Limb (tissue), 2 donors: ENCODE measurements around the gene ATP1A4.
"Not testable (repeated sequence)": the region's sequence is repeated elsewhere in the genome, so short reads cannot be mapped to it uniquely, and the experiment has no call there.

Experiments
- DNase-seq, 2 donors: peaks; one replicate each; pipeline ENCODE4 v3.0.0-alpha.2; 2016; ENCODE audit errors: extremely low spot score in 2 of 2

ATP1A4 gene

GRCh38 chr1:160151303-160151702 is at the start of gene ATP1A4:
Gene ATP1A4 (plus strand): TSS chr1:160151603. CDS start chr1:160152041, 438 bp downstream.
- DNase-seq: no peak

GRCh38 chr1:160101717-160102522 is 49.5 kb upstream of the ATP1A4 start:
- no peak for DNase-seq

- DNase-seq: no peak
Observed at GRCh38 chr1:160103658-160104408, 47.6 kb upstream of the ATP1A4 start.

- DNase-seq: no peak
Observed at GRCh38 chr1:160104486-160104885, 46.9 kb upstream of the ATP1A4 start.

GRCh38 chr1:160105155-160105554 is 46.2 kb upstream of the ATP1A4 start:
- DNase-seq: no peak

- DNase-seq: no peak
Observed at GRCh38 chr1:160107512-160107911, 43.9 kb upstream of the ATP1A4 start.

GRCh38 chr1:160108888-160109662 is 42.3 kb upstream of the ATP1A4 start:
- DNase-seq: peak; percentile 29 to 65

GRCh38 chr1:160109686-160110085 is 41.7 kb upstream of the ATP1A4 start:
- no peak for DNase-seq

- DNase-seq: not testable (repeated sequence)
Observed at GRCh38 chr1:160111462-160111861, 39.9 kb upstream of the ATP1A4 start.

- DNase-seq: peak; percentile 53 to 57
Observed at GRCh38 chr1:160112357-160112756, 39.0 kb upstream of the ATP1A4 start.

- DNase-seq: no peak
Observed at GRCh38 chr1:160113407-160113806, 38.0 kb upstream of the ATP1A4 start.

GRCh38 chr1:160114085-160114484 is 37.3 kb upstream of the ATP1A4 start:
- DNase-seq: no peak

GRCh38 chr1:160115545-160116282 is 35.7 kb upstream of the ATP1A4 start, which contains the start of gene ATP1A2:
Gene ATP1A2 (plus strand): TSS chr1:160115759. CDS start chr1:160115862, 103 bp downstream.
- peak; percentile 21 to 64 for DNase-seq

- no peak for DNase-seq
Observed at GRCh38 chr1:160116283-160117147, 34.9 kb upstream of the ATP1A4 start.

GRCh38 chr1:160117300-160117699 is 34.1 kb upstream of the ATP1A4 start:
- no peak for DNase-seq

GRCh38 chr1:160117709-160118183 is 33.7 kb upstream of the ATP1A4 start:
- DNase-seq: peak; percentile 58 to 83

- no peak for DNase-seq
Observed at GRCh38 chr1:160118928-160119327, 32.5 kb upstream of the ATP1A4 start.

- DNase-seq: no peak
Observed at GRCh38 chr1:160120797-160121196, 30.6 kb upstream of the ATP1A4 start.

GRCh38 chr1:160121388-160121787 is 30.0 kb upstream of the ATP1A4 start:
- no peak for DNase-seq

- no peak for DNase-seq
Observed at GRCh38 chr1:160122978-160123495, 28.4 kb upstream of the ATP1A4 start.
